Amniotic epithelial cell (primary cell): Measurements from ENCODE around the gene NDUFA9.

Experiments
- DNase-seq: peaks from one replicate; pipeline ENCODE4 v3.0.0-alpha.2; 2010; ENCODE audit warnings: low read depth

NDUFA9 gene

DNA sequence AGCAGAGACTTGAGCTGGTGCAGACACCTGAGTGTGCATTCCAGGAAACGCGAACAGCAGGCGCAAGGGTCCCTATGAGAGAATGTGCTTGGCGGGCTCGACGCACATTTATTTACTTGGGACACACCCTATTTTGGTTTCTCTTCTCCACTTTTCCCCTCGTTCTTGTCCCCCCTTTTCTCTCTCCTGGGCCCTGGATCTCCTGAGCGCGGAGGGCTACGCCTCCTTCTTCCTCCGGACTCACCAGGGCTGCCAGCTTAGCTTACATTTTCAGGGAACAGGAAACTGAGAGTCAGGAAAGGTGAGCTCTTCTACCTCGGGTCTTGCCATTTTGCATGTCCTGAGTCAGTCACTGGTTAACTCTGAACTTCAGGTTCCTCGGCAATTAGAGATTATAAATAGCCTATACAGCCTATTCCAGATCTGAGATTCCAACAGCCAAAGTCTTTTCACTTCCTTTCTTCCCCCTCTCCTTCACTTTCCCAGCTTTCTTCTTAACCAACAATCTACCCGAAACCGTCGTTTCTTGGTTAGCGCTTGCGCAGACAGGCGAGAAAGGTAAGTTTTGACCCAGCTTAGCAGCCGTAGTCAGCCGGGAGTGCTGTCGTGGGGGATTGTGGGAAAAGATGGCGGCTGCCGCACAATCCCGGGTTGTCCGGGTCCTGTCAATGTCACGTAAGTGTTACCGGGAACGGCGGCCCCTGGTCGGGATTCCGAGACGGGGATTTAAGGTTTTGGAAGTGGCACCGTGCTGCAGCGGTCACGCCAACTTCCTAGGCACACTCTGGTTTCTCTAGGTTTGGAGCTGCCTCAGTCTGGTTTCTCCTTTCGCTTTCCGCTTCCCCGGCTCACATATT, at the start of gene NDUFA9, which contains the start of gene AKAP3:
NDUFA9 (plus strand) TSS at position 614 of the 857 bp plus-strand sequence; CDS start at position 627, 13 bp downstream.
AKAP3 (minus strand) TSS at position 551 of the 857 bp plus-strand sequence. CDS start 10,855 bp downstream, outside the sequence.
- DNase-seq = peak; percentile 82

DNA sequence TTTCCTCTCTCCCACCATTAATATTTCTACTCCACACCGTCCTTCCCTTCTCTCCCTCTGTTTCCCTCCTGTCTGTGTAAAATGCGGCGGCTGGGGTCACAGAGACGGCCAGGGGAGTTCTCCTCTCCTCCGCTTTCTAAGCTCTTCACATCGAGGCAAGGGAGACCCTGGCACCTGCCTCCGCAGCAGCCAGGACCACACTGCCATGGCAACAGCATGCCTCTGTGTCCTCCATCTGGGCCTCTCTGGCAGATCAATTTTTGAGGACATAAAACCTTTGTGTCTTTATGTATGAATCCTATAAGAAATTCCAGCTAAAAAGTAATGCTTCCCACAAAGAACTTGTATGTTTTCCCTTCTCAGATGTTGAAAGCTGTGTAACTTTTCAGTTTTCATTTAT, 45.5 kb upstream of the NDUFA9 start:
- DNase-seq = no peak

DNA sequence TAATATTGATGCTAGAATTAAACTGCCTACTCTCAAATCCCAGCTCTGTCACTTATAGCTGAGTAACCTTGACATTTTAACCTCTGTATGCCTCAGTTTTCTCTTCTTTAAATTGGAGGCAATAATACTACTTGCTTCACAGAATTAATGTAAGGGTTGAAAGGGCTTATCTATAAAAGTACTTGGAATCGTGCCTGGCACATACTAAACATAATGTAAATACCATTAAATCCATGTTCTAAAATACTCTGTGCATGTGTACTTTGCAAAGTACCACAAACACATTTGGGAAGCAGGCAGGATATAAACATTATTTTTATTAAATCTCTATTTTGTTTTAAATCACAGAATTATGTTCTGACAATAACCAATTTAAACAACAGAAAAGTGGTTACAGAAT, 45.0 kb upstream of the NDUFA9 start:
- no peak for DNase-seq

DNA sequence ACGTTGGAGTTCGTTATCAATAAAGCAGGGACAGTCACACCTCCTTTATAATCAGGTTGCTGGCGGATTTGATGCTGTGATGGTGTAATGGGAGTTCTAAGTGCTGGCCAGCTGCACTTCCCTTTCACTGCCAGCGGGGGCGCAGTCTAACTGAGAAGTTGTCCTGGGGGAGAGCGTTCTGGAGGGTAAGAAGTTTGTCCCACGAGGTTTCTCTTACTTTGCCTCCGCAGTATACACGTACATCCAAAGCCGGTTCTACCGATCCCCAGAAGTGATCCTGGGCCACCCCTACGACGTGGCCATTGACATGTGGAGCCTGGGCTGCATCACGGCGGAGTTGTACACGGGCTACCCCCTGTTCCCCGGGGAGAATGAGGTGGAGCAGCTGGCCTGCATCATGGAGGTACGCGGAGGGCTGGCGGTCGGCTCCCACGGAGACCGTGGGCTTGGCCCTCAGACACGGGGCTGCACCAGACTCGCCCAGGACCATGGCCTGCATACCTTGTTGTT, 44.2 kb upstream of the NDUFA9 start:
- peak; percentile 85 for DNase-seq

DNA sequence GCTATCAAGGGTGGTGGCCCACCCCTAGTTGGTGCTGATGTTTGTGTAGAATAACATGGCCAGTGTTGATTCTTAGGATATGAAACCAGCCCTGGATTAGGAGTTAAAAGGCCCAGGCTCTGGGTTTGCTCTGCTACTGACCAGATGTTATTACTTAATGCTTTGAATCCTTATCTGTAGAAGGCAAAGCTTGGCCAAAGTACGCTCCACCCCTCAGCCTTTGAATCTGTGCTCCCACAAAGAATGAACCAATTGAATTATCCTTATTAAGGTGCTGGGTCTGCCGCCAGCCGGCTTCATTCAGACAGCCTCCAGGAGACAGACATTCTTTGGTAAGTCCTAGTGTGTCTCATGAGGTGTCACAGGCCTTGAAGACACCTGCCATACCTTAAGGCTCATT, 41.9 kb upstream of the NDUFA9 start:
- peak; percentile 11 for DNase-seq

DNA sequence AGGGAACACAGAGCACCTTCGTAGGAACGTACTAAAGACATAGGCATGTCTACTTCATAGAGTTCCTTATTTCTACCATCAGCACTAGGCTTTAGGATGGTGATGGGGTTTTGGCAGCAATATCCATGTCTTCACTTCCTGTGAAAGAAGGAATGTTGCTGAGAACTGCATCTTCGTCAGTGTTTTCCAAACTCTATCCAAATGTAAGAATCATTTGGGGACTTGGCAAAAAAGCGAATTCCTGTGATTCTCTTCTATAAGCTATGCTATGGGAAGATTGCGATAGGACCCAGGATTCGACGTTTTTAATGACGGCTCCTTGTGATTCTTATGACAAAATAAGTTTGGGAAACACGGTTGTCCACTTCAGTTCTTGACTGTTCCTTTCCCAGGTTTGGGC, 39.8 kb upstream of the NDUFA9 start:
- no peak for DNase-seq

DNA sequence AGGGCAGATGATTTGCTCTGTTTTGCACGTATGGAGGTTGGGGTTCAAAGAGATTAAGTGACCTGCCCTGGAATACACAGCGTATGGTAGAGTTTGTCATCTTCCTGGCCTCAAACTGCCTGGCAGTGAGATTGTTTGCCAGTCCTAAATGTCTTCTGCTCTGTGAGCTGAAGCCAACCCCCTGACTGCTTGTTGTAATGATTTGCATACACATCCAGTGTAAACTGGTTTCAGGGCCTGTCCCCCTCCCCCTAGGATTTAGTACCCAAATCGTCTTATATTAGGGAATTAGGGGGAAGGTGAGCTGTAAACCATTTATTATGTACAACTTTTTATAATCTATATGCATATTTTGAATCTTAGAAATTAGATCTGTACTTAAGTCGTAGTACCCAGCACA, 38.4 kb upstream of the NDUFA9 start:
- no peak for DNase-seq

DNA sequence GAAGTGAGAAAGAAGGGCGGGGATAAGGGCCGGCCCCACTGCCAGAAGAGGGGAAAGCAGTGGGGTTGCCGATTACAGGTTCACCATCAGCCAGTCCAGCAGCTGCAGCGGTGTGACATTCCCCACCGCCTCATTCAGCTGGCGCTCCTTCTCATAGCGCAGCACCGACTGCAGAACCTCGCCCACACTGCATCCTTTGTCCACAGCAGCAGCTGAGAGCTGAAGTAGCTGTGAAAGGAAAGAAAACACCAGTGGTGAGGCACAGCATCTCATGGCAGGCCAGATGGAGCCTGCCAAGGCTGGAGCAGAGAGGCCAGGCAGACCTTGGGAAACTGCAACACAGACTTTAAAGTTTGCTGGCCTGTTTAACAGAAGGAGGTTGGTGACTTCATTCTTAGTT, 33.2 kb upstream of the NDUFA9 start:
- no peak for DNase-seq

DNA sequence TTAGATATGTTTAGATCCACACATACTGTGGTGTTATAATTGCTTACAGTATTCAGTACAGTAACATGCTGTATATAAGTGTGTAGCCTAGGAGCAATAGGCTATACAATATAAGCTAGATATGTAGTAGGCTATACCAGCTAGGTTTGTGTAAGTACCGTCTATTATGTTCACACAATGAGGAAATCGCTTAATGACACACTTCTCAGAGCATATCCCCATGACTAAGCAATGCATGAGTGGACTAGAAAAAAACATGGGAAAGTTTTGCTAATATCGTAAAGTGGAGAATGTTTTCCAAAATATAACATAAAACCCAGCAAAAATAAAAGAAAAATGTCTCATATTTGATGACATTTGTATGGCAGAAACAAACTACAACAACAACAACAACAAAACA, 27.4 kb upstream of the NDUFA9 start:
- DNase-seq = no peak

DNA sequence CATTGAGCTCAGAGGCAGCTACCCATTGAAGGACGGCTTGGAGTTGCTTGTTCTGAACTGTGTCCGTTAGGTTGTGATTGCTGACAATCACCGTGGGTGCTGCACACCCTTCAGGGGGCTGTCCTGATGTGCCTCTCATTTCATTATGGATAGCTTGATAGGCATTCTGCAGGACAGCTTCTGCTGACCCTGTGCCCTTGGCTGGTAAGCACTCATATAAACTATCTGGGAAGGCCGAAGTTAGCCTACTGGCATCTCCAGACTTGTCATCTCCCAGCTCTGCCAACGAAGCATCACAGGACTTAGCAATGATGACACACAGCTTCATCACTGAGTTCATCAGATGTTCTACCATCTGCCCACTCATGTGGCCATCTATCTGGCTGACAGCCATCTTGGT, 22.4 kb upstream of the NDUFA9 start:
- no peak for DNase-seq

DNA sequence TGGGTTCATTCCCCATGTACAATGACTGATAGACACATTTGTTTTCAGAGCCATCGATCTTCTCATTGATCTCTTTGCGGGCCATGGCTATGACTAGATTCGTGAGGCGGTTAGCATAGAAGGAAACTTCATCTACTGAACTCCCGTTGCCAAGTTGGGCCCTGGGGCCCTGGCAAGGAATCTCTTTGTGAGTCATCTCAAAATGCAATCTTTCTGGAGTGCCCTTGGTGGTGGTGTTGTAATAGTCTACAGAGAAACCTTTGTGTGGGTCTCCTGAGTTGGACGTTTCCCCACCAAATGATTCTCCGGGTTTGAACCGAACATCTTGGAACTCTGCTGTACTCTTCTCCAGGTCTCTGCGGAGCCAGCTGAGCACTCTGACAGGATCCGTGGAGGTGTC, 20.5 kb upstream of the NDUFA9 start:
- no peak for DNase-seq

DNA sequence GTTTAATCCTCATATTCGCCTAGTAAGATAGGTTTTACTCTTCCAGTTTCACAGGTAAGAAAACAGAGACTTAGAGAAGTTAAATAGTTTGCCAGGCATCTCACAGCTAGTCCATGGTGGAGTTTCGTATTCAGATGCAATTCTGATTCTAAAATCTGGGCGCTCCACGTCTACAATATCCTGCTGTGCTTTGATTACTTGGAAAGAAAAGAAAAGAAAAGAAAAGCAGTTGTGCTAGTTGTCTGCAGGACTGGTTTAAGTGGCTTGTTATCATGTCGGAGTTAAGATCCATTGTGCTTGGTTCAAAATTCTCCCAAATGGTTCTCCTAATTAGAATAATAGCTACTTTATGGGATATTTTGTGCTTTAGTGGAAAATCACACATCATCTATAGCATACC, 18.7 kb upstream of the NDUFA9 start:
- DNase-seq = no peak

DNA sequence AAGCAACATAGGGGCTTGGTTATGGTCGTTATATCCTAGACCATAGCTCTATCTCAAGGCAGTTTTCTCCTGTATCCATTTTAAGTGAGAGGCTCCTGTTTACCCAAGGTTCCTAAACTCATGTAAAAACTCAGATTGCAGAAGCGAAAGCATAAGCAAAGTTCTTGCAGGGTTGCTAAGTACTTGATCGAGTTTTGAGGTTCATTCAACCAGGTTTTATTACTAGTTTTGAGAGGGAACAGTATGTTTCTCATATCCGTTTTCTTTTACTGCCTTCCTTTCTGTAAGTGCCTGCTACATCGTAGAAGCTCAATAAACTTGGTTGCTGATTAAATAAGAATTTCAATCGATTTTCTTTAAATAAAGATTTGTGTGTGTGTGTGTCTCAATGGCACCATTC, 5.2 kb upstream of the NDUFA9 start:
- no peak for DNase-seq

DNA sequence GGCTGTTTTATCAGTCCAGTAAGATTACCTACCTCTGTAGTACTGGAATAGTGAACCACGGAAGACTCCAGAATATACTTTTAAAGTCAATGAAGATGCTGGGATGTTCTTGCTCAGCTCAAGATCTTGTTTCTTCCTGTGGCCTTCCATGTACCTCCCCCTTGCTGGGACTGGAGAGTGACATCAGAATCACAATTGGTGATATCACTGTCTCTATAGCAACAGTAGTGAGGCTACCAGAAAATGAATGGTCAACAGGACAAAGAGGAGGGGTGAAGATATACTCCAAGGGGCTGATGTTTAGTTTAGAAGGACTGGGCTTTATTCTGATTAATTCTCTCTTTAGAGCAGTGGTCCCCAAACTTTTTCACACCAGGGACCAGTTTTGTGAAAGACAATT, 3.9 kb upstream of the NDUFA9 start:
- no peak for DNase-seq

DNA sequence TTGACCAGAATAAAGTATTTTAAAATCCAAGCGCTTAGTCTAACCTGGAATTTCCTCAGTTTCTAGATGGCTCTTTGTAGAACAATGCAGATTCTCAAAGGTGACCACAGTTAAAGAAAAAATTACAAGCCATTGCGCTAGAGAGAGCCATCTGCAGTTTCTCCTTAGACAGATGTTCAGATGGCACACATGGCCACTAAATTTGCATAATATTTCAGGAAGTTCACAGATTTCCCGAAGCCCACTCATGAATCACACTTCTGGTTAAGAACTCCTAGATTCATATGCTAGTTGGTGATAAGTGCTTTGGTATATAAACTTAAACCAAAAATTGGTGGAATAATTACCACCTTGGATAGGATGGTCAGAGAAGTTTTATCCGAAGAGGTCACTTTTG, 812 bp upstream of the NDUFA9 start:
- DNase-seq = peak; percentile 18

DNA sequence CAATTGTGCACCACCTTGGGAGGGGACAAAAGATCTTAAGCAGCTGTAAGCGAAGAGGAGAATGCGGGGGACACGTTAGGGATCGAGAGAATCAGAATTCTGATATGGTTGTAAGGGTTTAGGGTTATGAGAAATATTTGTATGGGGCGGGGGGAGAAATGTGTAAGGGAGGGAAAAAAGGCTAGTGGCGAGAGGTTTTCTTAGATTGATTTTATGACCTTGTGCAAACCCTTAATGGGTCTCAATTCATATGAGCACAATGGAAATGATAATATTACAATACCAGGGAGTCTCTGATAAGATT, 396 bp downstream of the NDUFA9 start:
- no peak for DNase-seq

DNA sequence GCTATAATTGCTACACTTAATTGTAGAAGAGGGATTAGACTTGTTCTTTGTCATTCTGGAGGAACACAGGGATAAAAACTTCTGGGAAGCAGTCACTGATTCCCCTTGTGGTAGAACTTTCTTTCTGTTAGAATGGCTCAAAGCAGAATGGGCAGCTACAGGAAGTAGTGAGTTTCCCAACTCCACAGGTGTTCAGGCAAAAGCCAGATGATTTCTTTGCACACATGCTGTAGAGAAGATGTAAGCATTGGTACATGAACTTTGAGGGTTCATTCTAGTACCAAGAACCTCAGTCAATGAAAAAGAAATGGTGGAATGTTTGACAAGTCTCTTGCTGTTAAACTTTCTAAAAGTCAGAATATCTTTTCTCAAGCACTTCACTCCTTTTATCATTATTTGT, 4.3 kb downstream of the NDUFA9 start:
- DNase-seq = no peak

DNA sequence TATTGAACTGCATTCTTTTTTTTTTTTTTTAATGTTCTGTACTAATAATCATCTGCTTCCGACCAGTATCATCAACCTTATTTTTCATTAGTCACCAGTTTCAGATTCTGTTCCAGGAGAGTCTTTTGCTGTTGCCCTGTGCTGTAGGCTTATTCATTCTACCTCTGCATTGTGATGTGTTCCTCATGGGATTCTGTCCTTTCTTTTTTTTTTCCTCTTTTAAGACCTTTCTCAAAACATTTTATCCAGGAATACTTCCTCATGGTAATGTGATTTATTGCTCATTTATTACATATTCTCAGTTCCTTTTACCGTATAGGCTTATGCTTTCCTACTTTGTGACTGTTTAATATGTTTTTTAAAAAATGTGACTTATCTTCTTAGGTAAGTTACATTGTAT, 4.8 kb downstream of the NDUFA9 start:
- no peak for DNase-seq

DNA sequence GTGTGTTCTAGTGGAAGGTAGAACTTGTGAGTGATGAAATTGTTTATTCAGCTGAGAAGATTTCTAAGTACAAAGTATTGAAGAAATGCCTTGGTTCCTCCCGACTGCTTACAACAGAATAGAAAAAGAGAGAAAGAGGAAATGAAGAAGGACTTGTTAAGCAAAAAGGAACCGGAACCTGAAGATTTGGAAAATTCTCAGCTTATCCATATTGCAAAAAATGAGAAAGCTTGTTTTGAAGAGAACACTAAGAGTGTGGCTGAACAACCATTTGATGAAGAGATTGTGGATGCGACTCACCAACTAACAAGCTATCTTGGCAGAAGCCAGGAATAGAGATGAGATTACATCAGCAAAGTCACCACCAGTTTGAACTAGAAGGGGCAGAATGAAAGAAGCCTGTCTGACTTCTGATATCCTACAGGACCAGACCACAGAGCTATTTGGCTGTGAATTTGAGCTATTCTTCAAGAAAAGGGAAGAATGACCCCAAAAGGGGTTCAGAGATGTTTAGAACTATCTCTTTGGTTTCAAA, 15.1 kb downstream of the NDUFA9 start:
- peak; percentile 73 for DNase-seq

DNA sequence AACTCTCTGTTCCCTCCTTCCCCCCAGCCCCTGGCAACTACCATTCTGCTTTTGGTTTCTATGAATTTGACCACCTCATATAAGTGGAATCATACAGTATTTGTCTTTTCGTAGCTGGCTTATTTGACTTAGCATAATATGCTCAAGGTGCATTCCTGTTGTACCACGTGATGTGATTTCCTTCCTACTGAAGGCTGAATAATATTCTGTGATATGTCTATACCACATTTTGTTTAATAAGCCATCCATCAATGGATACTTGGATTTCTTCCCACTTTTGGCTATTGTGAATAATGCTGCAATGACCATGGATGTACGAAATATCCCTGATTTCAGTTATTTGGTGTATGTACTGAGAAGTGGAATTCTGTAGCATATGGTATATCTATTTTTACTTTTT, 16.3 kb downstream of the NDUFA9 start:
- no peak for DNase-seq

DNA sequence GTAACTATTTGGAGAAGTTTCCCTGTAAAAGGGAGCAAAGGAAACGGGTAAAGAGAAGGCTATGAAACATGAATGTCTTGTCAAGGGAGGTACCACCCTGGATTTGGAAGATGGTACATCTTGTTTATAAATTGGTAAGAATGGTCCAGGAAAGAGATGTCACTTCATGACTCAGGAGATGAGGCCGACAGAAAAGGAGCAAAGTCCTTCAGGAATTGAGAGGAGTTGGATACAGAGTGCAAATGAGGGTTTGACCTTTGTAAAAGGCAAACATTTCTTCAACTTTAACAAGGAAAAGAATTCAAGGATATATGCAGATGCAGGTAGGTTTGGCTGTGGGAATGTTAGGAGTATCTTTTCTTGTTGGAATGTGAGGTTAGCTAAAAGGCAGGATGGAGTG, 30.8 kb downstream of the NDUFA9 start:
- DNase-seq = no peak

DNA sequence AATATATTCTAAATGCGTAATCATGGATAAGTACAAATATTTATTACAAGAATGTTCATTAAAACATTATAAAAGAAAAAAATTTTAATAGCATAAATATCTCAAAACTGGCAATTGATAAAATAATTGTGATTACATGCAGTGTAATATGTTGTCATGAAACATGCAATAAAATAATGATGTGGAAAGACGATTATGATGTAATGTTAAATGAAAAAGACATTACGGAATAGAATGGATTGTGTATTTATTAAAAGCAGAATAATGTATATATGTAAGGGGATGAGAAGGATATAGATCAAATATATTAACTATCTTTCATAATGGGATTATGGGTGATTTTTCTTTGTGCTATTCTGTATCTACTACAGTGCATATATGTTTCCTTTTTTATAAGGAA, 32.8 kb downstream of the NDUFA9 start:
- DNase-seq = no peak

DNA sequence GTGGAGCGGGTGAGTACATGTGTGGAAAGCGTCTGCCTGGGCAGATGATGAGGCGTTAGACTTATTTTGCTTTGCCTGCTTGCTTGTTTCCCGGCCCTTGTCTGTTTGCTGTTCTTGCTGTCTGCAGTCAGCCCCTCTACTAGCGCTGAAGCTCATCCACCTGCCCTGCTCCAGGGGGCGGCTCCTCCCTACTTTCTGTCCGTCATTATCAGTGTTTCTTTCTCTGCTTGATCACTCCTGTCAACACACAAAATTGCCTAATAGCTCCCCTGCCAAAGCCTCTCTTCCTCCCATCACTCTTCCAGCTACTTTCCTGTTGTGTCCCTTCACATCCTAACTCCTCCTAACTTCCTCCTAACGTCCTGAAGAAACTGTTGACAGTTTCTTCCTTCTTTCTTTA, 36.4 kb downstream of the NDUFA9 start:
- DNase-seq = peak; percentile 3

DNA sequence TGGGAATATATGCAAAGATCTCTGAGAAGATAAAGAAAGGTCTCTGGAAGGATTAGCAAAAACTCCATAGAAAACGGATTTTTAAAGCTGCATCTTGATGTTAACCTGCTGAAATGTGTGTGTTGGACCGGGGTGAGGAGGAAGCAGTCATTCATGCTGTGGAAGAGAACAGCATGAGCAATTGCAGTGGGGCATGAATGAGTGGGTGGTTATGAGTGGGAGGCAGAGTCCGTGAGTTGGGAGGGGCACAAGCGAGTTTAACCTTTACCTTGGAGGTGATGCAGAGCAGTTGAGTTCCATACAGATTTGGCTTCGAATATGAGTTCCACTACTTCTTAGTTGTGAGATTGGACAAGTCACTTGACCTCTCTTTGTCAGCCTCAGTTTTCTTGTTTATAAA, 41.8 kb downstream of the NDUFA9 start:
- DNase-seq = no peak
